GM12878 (cell line): ENCODE data around the gene ARX. TPM values are rescaled to one million over a fixed set of nuclear protein-coding genes. Genes with fewer than 3 reads are reported as not detected.
A peak's percentile ranks its signal among the peaks of the same experiment; 100 is the strongest.

ENCODE experiments used
- ATAC-seq: fragments of 200-7000 bp; cut with Tn5 transposase; 3 replicates; pipeline ENCODE4 v1.9.1; 2020; ENCODE audit warnings: mild to moderate bottlenecking, moderate library complexity
- BruUV-seq: library from RNA; stranded (reverse); fragments of 400-500 nt; replicated peaks from 2 replicates; lab custom pipeline; 2021; lab: Mats Ljungman, UMichigan
- CTCF ChIA-PET: fragments of 300-600 bp; sonication (Branson Sonifier 250); formaldehyde crosslinking; extraction: SDS; loops from one replicate; lab custom pipeline; 2021; ENCODE audit warnings: inconsistent platforms; lab: Yijun Ruan, JAX
- POLR2A ChIA-PET: fragments of 350-600 bp; formaldehyde crosslinking; extraction: SDS; loops from one replicate; lab custom pipeline; 2021; ENCODE audit warnings: inconsistent platforms; lab: Charles Lee
- RAD21 ChIA-PET: fragments of 300-600 bp; sonication (Branson Sonifier 250); formaldehyde crosslinking; loops from one replicate; lab custom pipeline; 2023; ENCODE audit warnings: antibody characterized with exemption; ENCODE audit not compliant: unreplicated experiment; lab: Charles Lee
- SMC1A ChIA-PET: fragments of 300-600 bp; sonication (Branson Sonifier 250); formaldehyde crosslinking; loops from one replicate; lab custom pipeline; 2023; ENCODE audit not compliant: unreplicated experiment, uncharacterized antibody; lab: Charles Lee
- DNase-seq: peaks from one replicate; pipeline ENCODE4 v3.0.0-alpha.2; 2011; ENCODE audit warnings: low read depth, low spot score
- FAIRE-seq: peaks from 3 replicates; lab custom pipeline; 2011; peaks lifted over from hg19 to GRCh38; lab: Jason Lieb, UNC
- H2AFZ ChIP-seq: 2 replicates; pipeline ENCODE4 v1.6.0; 2011; ENCODE audit warnings: low read depth, low read length, control low read depth; ENCODE audit not compliant: control insufficient read depth
- H3K27ac ChIP-seq: 2 replicates; pipeline ENCODE4 v1.5.1; 2011; ENCODE audit warnings: control low read depth; ENCODE audit not compliant: control insufficient read depth, insufficient read depth
- H3K27me3 ChIP-seq, 2 experiments: replicated peaks in 1 of 2; 2 replicates each; pipeline versions ENCODE4 v1.6.0 to v1.6.1; 2011; ENCODE audit warnings: low read length in 1 of 2; ENCODE audit not compliant: control insufficient read depth in 2 of 2, insufficient read depth in 2 of 2
- H3K36me3 ChIP-seq, 2 experiments: 2 replicates each; pipeline ENCODE4 v1.5.1; 2011; ENCODE audit warnings: low read length in 1 of 2; ENCODE audit not compliant: control insufficient read depth in 2 of 2, insufficient read depth in 2 of 2
- H3K4me1 ChIP-seq: 2 replicates; pipeline ENCODE4 v1.6.1; 2011; ENCODE audit warnings: mild to moderate bottlenecking, low read length, moderate library complexity, mixed read lengths; ENCODE audit not compliant: control insufficient read depth, insufficient read depth
- H3K4me2 ChIP-seq: 2 replicates; pipeline ENCODE4 v1.6.0; 2011; ENCODE audit warnings: control low read depth; ENCODE audit not compliant: control insufficient read depth, insufficient read depth
- H3K4me3 ChIP-seq: fragments of 200-600 bp; sonication (generic); 2 replicates; pipeline ENCODE4 v1.5.1; 2016
- H3K79me2 ChIP-seq: 2 replicates; pipeline ENCODE4 v1.6.0; 2011; ENCODE audit warnings: low read length; ENCODE audit not compliant: control insufficient read depth, insufficient read depth
- H3K9ac ChIP-seq: 2 replicates; pipeline ENCODE4 v1.8.0; 2011; ENCODE audit warnings: low read length, control low read depth, mixed read lengths; ENCODE audit not compliant: control insufficient read depth, insufficient read depth
- H3K9me3 ChIP-seq: replicated peaks from 3 replicates; pipeline ENCODE4 v1.5.1; 2011; ENCODE audit warnings: mild to moderate bottlenecking, low read length; ENCODE audit not compliant: control insufficient read depth, insufficient read depth
- H4K20me1 ChIP-seq: 2 replicates; pipeline ENCODE4 v1.6.0; 2011; ENCODE audit not compliant: control insufficient read depth, insufficient read depth
- CREB1 ChIP-seq: IDR thresholded peaks from 2 replicates; pipeline ENCODE4 v1.6.1; 2012; ENCODE audit warnings: low read depth, mild to moderate bottlenecking, inconsistent platforms
- EGR1 ChIP-seq, 2 experiments: IDR thresholded peaks; 1 replicate in 1 of 2; 2 replicates in 1 of 2; pipeline ENCODE4 v1.6.1; 2011 to 2012; ENCODE audit warnings: low read depth in 2 of 2, low read length in 2 of 2, borderline replicate concordance in 1 of 2, mild to moderate bottlenecking in 1 of 2, moderate library complexity in 1 of 2
- EZH2 ChIP-seq: IDR thresholded peaks from 2 replicates; pipeline ENCODE4 v1.6.1; 2012; ENCODE audit warnings: low read depth, mild to moderate bottlenecking, control low read depth, inconsistent platforms, low read length, borderline replicate concordance; ENCODE audit not compliant: control insufficient read depth
- KDM1A ChIP-seq: fragments of 200-600 bp; sonication (generic); IDR thresholded peaks from 2 replicates; pipeline ENCODE4 v1.6.1; 2016; ENCODE audit warnings: borderline replicate concordance
- MYB ChIP-seq: fragments of 150-350 bp; IDR thresholded peaks from 2 replicates; pipeline ENCODE4 v1.6.1; 2014; ENCODE audit warnings: mild to moderate bottlenecking, low read depth, low read length, borderline replicate concordance
- MYC ChIP-seq: IDR thresholded peaks from 2 replicates; pipeline ENCODE4 v1.6.1; 2011; ENCODE audit warnings: mild to moderate bottlenecking, low read length, moderate library complexity, inconsistent platforms; ENCODE audit not compliant: insufficient read depth, insufficient replicate concordance, insufficient read length, severe bottlenecking
- POU2F2 ChIP-seq: IDR thresholded peaks from 3 replicates; pipeline ENCODE4 v1.6.1; 2011; ENCODE audit warnings: low read depth, mild to moderate bottlenecking, low read length, borderline replicate concordance
- SMAD1 ChIP-seq: fragments of 450-650 bp; IDR thresholded peaks from 2 replicates; pipeline ENCODE4 v1.6.1; 2018; ENCODE audit warnings: mild to moderate bottlenecking, low read depth; ENCODE audit not compliant: partially characterized antibody
- SUZ12 ChIP-seq: fragments of 200-600 bp; sonication (generic); IDR thresholded peaks from one replicate; pipeline ENCODE4 v1.6.1; 2018; ENCODE audit warnings: antibody characterized with exemption, mild to moderate bottlenecking; ENCODE audit not compliant: unreplicated experiment
- TCF12 ChIP-seq: IDR thresholded peaks from 2 replicates; pipeline ENCODE4 v1.6.1; 2011; ENCODE audit warnings: low read depth, mild to moderate bottlenecking, low read length
- ZNF217 ChIP-seq: fragments of 450-650 bp; IDR thresholded peaks from 2 replicates; pipeline ENCODE4 v1.6.1; 2017; ENCODE audit warnings: antibody characterized with exemption, mild to moderate bottlenecking
- ZNF274 ChIP-seq: IDR thresholded peaks from one replicate; pipeline ENCODE4 v1.8.0; 2011; ENCODE audit not compliant: insufficient read length, insufficient read depth
- WGBS: methylation state at CpG from one replicate; pipeline ENCODE4 v1.1.6; 2016; ENCODE audit warnings: low lambda C conversion rate; ENCODE audit not compliant: insufficient replicate concordance, insufficient coverage; ENCODE audit errors: missing lambda C conversion rate; 5-methylcytosine and 5-hydroxymethylcytosine counted together
- in situ Hi-C: fragments of 300-500 bp; cut with MboI; formaldehyde crosslinking; loops from 9 replicates; pipeline ENCODE4 v1.14.3; 2018; ENCODE audit warnings: mixed read lengths
- intact Hi-C: fragments of 100-400 bp; cut with micrococcal nuclease; formaldehyde crosslinking; loops from one replicate; pipeline ENCODE4 v1.14.2; 2022; ENCODE audit not compliant: unreplicated experiment
- polyA plus RNA-seq, 11 experiments: library from polyadenylated mRNA; depleted of rRNA in 4 of 11; unstranded in 6 of 11; stranded (reverse) in 5 of 11; fragments of >200 nt; fragmentation: Nextera tagmentation in 4 of 11; fragmentation: Illumina TruSeq in 1 of 11; extraction: Ambion mirVana in 4 of 11; extraction: Trizol in 1 of 11; gene quantifications; 1 replicate in 1 of 11; 2 replicates in 10 of 11; pipeline versions ENCODE4 v1.2.1 to v1.2.3, GENCODE V29; 2011 to 2016; ENCODE audit warnings: inconsistent platforms in 2 of 11, missing spikeins in 2 of 11, low read depth in 1 of 11
- total RNA-seq, 4 experiments: library from RNA; depleted of rRNA in 3 of 4; stranded (reverse); fragments of >200 nt in 3 of 4; fragmentation: Illumina TruSeq in 1 of 4; extraction: Trizol in 1 of 4; gene quantifications; 2 replicates each; pipeline versions ENCODE4 v1.2.1 to v1.2.3, GENCODE V29; 2013 to 2021
- TF ChIP-seq, protein P1 (sequence below): fragments of 450-650 bp; IDR thresholded peaks from 2 replicates; pipeline ENCODE4 v1.6.1; 2017; ENCODE audit warnings: borderline replicate concordance
- TF ChIP-seq, protein P2 (sequence below): IDR thresholded peaks from 2 replicates; pipeline ENCODE4 v1.6.1; 2012; ENCODE audit warnings: low read length, inconsistent platforms

Gene ARX
- total and polyA plus RNA-seq, 10 of the 15 experiments (the other 5 are each of a cell fraction or from before 2014, with no cell fraction given): 0.03 TPM; not detected in 9

DNA sequence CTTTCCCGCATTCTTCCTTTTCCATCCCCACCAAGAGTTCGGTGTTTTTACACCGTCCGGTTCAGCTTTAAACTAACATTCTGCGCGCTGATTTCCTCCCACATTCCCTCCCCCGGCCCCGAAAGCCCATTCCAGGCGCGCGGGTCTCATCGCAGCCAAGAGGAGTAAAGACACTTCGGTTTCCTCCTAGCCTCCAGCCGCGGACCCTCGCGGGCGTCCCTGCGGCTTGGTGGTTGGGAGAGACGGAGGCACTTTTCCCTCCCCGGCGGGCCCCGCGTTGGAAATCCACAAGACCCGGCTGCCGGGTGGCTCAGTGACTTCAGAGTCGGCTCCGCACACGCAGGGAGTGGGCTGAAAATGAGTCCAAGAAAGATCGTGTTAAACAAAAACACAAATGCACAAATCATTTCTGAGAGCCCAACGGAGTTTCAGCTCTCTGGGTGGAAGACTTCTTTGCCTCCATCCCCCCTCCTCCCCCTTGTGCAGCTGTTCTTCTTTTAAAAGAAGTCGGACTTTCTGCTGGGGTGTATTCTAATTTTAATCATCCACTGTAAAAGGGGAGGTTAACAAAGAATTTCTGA lies 2.0 kb upstream of the ARX start:
- FAIRE-seq: no peak
- Histone ChIP-seq H3K27me3 (peaks cover 3 to 15% of the 10 kb centered on the region in 2 experiments), H3K79me2 (no peaks in the 10 kb centered on the region), H3K4me2 (peak overlapping the region; percentile 18; the same call in 1 of the 2 replicates), H3K9me3 (no peaks in the 10 kb centered on the region; the same call in 2 of the 3 replicates), H3K4me1 (no peaks in the 10 kb centered on the region), H3K4me3 (no peak overlapping the region), H3K27ac (no peak overlapping the region), H3K36me3 (no peaks in the 10 kb centered on the region), H3K9ac (no peak overlapping the region), H4K20me1 (no peaks in the 10 kb centered on the region), H2AFZ (no peak overlapping the region)
- in situ Hi-C loops: no loop called here
- intact Hi-C loops: no loop called here
- WGBS: 50% methylated on average over 31 of the region's 32 CpGs
- TF ChIP-seq ZNF217 (no peak), POU2F2 (no peak), MYB (no peak)
- POLR2A ChIA-PET: no interaction called here
- SMC1A ChIA-PET: interaction anchor here (0.6 to 1.3 kb wide), 2 partner anchors 8 to 212 kb away, joined by 3 read pairs; no protein-coding TSS in a partner anchor
- DNase-seq: no peak
- RAD21 ChIA-PET: no interaction called here
- no peak for ATAC-seq
- CTCF ChIA-PET: no interaction called here
- no TSS peak for BruUV-seq

DNA sequence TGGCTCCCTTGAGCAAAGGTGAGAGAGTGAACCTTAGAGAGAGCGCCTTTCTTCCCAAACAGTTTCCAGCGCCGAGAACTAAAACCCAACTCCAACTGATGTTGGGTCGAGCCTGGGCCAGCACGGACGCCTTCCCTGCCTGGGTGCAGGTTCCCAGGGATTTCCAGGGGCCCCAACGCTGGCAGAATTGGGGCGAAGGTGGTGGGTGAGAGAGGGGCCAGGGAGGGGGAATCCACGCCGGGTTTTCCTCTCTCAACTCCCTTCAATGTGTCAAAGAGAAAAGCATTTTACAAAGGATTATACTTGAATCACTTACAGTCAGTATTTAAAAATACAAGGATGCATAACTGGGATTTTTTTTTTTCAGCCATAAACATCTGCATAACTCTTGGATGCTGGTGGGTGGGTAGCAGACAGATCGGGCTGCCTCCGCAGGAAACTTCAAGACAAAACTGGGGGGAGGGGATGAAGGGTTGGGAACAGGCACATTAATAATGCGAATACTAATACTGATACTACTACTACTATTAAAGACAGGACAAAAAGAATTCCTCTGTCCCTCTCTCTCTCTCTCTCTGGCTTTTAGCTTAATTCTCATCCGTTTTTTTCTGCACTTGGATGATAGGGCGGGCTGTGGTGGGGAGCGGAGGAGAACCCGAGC lies 1.3 kb upstream of the ARX start:
- H4K20me1 ChIP-seq: no peaks in the 10 kb centered on the region
- no peak overlapping the region for H3K27ac ChIP-seq
- BruUV-seq: no TSS peak
- no peak overlapping the region for H3K4me3 ChIP-seq
- no peak for FAIRE-seq
- H3K27me3 ChIP-seq: peaks cover 3 to 13% of the 10 kb centered on the region in 2 experiments
- in situ Hi-C loops: no loop called here
- H3K9me3 ChIP-seq: no peaks in the 10 kb centered on the region; the same call in 2 of the 3 replicates
- RAD21 ChIA-PET: no interaction called here
- H3K4me2 ChIP-seq: peak overlapping the region; percentile 18; the same call in 1 of the 2 replicates
- no peak overlapping the region for H2AFZ ChIP-seq
- no peak overlapping the region for H3K9ac ChIP-seq
- CTCF ChIA-PET: no interaction called here
- no peaks in the 10 kb centered on the region for H3K79me2 ChIP-seq
- H3K4me1 ChIP-seq: no peaks in the 10 kb centered on the region
- TF ChIP-seq EGR1 (IDR thresholded peaks at IDR 0.05; ENCODE audit: borderline replicate concordance in 1 of 2, low read depth in 2 of 2, low read length in 2 of 2) (no peak), EZH2 (0 out of 2 replicates have a peak, but pooled peaks have one; percentile 71), SMAD1 (no peak), KDM1A (no peak), SUZ12 (peak; percentile 32), TCF12 (no peak), ZNF274 (no peak), CREB1 (no peak), MYC (no peak)
- TF ChIP-seq, protein P1, sequence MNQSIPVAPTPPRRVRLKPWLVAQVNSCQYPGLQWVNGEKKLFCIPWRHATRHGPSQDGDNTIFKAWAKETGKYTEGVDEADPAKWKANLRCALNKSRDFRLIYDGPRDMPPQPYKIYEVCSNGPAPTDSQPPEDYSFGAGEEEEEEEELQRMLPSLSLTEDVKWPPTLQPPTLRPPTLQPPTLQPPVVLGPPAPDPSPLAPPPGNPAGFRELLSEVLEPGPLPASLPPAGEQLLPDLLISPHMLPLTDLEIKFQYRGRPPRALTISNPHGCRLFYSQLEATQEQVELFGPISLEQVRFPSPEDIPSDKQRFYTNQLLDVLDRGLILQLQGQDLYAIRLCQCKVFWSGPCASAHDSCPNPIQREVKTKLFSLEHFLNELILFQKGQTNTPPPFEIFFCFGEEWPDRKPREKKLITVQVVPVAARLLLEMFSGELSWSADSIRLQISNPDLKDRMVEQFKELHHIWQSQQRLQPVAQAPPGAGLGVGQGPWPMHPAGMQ: no peak
- TF ChIP-seq, protein P2, sequence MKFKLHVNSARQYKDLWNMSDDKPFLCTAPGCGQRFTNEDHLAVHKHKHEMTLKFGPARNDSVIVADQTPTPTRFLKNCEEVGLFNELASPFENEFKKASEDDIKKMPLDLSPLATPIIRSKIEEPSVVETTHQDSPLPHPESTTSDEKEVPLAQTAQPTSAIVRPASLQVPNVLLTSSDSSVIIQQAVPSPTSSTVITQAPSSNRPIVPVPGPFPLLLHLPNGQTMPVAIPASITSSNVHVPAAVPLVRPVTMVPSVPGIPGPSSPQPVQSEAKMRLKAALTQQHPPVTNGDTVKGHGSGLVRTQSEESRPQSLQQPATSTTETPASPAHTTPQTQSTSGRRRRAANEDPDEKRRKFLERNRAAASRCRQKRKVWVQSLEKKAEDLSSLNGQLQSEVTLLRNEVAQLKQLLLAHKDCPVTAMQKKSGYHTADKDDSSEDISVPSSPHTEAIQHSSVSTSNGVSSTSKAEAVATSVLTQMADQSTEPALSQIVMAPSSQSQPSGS: no peak
- TF ChIP-seq, all 136 proteins: peak for 2
- 36% methylated on average over 17 of the region's 17 CpGs for WGBS
- intact Hi-C loops: no loop called here
- SMC1A ChIA-PET: no interaction called here
- no peak for DNase-seq
- no peak for ATAC-seq
- POLR2A ChIA-PET: no interaction called here
- H3K36me3 ChIP-seq: no peaks in the 10 kb centered on the region
